Cardiac fibroblast (primary cell): ENCODE results near the gene GALC.

Experiments
- DNase-seq, 2 donors: peaks; one replicate each; pipeline versions ENCODE4 v3.0.0 to v3.0.0-alpha.2; 2010; ENCODE audit warnings: low read depth in 2 of 2
- H3K4me3 ChIP-seq, 2 donors: replicated peaks in 1 of 2; 1 replicate in 1 of 2; 2 replicates in 1 of 2; pipeline ENCODE4 v1.5.1; 2011; ENCODE audit warnings: low read depth in 2 of 2, low read length in 2 of 2, mild to moderate bottlenecking in 2 of 2, moderate library complexity in 1 of 2
- CTCF ChIP-seq: IDR thresholded peaks from one replicate; pipeline ENCODE4 v1.5.1; 2011; ENCODE audit warnings: low read depth, mild to moderate bottlenecking, low read length, inconsistent platforms

The GALC gene

DNA sequence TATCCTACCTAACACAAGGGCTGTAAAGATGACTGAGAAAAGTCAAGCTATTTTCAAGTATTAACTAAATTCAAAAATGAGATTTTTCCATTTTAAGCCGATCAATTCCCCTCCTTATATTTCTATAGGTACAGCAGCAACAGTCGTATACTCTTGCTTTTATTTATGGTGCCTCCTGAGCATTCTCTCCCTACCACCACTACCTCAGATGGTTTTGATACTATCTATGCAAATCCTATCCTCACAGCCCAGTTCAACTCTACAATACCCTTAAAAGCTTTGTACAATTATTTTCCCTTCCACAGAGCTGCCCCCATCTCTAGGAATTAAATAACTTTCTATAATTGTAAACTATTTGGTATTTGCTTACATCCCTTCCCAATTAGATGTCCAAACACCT is 52.1 kb downstream of the GALC start:
- H3K4me3 ChIP-seq: no peak overlapping the region
- TF ChIP-seq CTCF: no peak
- no peak for DNase-seq

DNA sequence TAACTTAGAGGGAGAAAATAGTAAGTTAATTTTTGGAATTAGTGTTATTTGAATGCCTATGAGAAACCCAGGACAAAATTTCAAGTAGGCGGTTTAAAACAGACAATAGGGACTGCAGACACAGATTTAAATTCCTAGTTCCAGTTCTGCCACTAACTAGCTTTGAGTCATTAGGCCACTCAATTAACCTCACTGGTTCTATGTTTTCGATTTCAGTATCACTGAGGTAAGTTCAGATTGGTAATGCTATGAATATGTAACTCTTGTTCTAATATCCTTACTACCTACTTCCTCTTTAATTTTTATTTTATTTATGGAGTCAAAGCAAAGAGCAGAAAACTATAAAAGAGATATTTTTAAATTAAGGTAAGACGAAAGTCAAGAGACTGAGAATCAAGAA is 52.6 kb downstream of the GALC start:
- DNase-seq: no peak
- TF ChIP-seq CTCF: no peak
- no peak overlapping the region for H3K4me3 ChIP-seq

DNA sequence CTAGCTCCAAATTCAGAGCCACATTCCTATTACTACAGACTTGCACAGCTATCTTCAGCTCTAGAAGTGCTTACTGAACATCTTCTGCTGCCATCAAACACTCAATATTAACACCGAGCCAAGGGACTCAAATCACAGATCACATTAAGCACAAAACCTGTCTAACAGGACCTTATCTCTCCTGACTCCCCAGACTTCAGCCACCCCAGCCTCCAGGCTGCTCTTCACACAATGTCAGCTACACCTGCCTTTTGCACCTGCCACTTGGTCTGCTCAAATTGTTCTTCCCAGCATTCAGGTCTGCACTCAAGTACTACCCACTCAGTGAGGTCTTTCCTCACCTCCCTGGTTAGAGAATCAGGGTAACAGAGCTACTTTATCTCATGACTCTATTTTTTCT is 57.1 kb downstream of the GALC start:
- DNase-seq: no peak
- H3K4me3 ChIP-seq: no peak overlapping the region
- TF ChIP-seq CTCF: no peak

- TF ChIP-seq CTCF: no peak
- DNase-seq: no peak
These were observed 57.7 kb downstream of the GALC start for GRCh38 chr14:87935081-87935828.

GRCh38 chr14:87934185-87934584 is 58.8 kb downstream of the GALC start:
- TF ChIP-seq CTCF: no peak
- no peak overlapping the region for H3K4me3 ChIP-seq
- DNase-seq: peak in 1 of 2 donors; percentile 7

More at GRCh38 chr14:87935081-87935828, 57.7 kb downstream of the GALC start:
- H3K4me3 ChIP-seq: no peak overlapping the region

DNA sequence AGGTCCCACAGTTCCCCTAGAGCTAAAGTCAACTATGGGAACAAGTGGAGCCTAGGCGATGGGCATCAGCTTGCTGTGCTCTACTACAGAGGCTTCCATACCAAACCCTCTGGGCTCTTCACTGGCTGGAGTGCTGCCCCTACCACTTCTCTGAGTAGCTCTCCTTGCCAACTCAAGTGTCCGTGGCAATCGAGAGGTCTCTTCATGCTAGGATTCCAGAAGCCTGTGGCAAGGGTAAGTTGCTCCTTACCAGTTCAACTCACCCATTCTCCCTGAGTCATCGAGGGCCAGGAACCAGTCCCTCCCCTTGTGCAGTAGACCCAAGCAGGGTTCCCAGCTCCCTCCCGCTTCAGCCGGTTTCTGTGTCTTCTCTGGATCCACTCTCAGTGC is 76.1 kb downstream of the GALC start:
- no peak for TF ChIP-seq CTCF

More for the DNA sequence above, 76.1 kb downstream of the GALC start:
- no peak for DNase-seq
- no peak overlapping the region for H3K4me3 ChIP-seq
